Stimulated activated CD8-positive, alpha-beta memory T cell treated with anti-CD3 and anti-CD28 coated beads, Interleukin-12 subunit alpha, Interleukin-12 subunit beta, amount 100 ng/mL, for 1 hour (primary cell): ENCODE measurements around the gene MICAL3.

Experiments
- DNase-seq: peaks from one replicate; pipeline ENCODE4 v3.0.0-alpha.2; 2020; ENCODE audit warnings: low read depth

Gene MICAL3

GRCh38 chr22:17817511-17818065 is 206.8 kb downstream of the MICAL3 start:
- DNase-seq, result no peak

- DNase-seq, result no peak
Measured at GRCh38 chr22:17817079-17817478, 207.3 kb downstream of the MICAL3 start.

GRCh38 chr22:17816649-17817048 is 207.7 kb downstream of the MICAL3 start:
- DNase-seq, result no peak

- DNase-seq, result no peak
Measured at GRCh38 chr22:17815703-17816254, 208.6 kb downstream of the MICAL3 start.

- DNase-seq, result no peak
Measured at GRCh38 chr22:17814830-17815229, 209.5 kb downstream of the MICAL3 start.

- no peak for DNase-seq
Measured at GRCh38 chr22:17814084-17814483, 210.3 kb downstream of the MICAL3 start.

GRCh38 chr22:17811119-17811518 is 213.2 kb downstream of the MICAL3 start:
- DNase-seq, result no peak

- no peak for DNase-seq
Measured at GRCh38 chr22:17810570-17811116, 213.7 kb downstream of the MICAL3 start.

- no peak for DNase-seq
Measured at GRCh38 chr22:17808693-17809403, 215.5 kb downstream of the MICAL3 start.

GRCh38 chr22:17807578-17808410 is 216.6 kb downstream of the MICAL3 start:
- no peak for DNase-seq

GRCh38 chr22:17807086-17807485 is 217.3 kb downstream of the MICAL3 start:
- DNase-seq, result no peak

- no peak for DNase-seq
Measured at GRCh38 chr22:17806437-17806836, 217.9 kb downstream of the MICAL3 start.

GRCh38 chr22:17804331-17805080 is 219.9 kb downstream of the MICAL3 start:
- no peak for DNase-seq

- DNase-seq, result no peak
Measured at GRCh38 chr22:17803609-17804270, 220.6 kb downstream of the MICAL3 start.

GRCh38 chr22:17802822-17803221 is 221.5 kb downstream of the MICAL3 start:
- DNase-seq, result no peak

- no peak for DNase-seq
Measured at GRCh38 chr22:17802411-17802810, 221.9 kb downstream of the MICAL3 start.

GRCh38 chr22:17797721-17798559 is 226.4 kb downstream of the MICAL3 start:
- DNase-seq, result no peak

GRCh38 chr22:17796695-17797094 is 227.7 kb downstream of the MICAL3 start:
- no peak for DNase-seq

GRCh38 chr22:17795661-17796548 is 228.5 kb downstream of the MICAL3 start:
- no peak for DNase-seq
